ENCODE data around the gene DOCK6. TPM values are rescaled to one million over a fixed set of nuclear protein-coding genes. Genes with fewer than 3 reads are reported as not detected.
A peak's percentile ranks its signal among the peaks of the same experiment; 100 is the strongest.

DOCK6 gene, protein sequence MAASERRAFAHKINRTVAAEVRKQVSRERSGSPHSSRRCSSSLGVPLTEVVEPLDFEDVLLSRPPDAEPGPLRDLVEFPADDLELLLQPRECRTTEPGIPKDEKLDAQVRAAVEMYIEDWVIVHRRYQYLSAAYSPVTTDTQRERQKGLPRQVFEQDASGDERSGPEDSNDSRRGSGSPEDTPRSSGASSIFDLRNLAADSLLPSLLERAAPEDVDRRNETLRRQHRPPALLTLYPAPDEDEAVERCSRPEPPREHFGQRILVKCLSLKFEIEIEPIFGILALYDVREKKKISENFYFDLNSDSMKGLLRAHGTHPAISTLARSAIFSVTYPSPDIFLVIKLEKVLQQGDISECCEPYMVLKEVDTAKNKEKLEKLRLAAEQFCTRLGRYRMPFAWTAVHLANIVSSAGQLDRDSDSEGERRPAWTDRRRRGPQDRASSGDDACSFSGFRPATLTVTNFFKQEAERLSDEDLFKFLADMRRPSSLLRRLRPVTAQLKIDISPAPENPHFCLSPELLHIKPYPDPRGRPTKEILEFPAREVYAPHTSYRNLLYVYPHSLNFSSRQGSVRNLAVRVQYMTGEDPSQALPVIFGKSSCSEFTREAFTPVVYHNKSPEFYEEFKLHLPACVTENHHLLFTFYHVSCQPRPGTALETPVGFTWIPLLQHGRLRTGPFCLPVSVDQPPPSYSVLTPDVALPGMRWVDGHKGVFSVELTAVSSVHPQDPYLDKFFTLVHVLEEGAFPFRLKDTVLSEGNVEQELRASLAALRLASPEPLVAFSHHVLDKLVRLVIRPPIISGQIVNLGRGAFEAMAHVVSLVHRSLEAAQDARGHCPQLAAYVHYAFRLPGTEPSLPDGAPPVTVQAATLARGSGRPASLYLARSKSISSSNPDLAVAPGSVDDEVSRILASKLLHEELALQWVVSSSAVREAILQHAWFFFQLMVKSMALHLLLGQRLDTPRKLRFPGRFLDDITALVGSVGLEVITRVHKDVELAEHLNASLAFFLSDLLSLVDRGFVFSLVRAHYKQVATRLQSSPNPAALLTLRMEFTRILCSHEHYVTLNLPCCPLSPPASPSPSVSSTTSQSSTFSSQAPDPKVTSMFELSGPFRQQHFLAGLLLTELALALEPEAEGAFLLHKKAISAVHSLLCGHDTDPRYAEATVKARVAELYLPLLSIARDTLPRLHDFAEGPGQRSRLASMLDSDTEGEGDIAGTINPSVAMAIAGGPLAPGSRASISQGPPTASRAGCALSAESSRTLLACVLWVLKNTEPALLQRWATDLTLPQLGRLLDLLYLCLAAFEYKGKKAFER (N-terminal part only)
- total RNA-seq: 7.7 and 9.6 TPM in 2 replicates

- H3K27me3 Mint-ChIP-seq: peaks cover 4% of the 10 kb centered on the region
- DNase-seq: peak; percentile 37
- TF ChIP-seq, protein P1, sequence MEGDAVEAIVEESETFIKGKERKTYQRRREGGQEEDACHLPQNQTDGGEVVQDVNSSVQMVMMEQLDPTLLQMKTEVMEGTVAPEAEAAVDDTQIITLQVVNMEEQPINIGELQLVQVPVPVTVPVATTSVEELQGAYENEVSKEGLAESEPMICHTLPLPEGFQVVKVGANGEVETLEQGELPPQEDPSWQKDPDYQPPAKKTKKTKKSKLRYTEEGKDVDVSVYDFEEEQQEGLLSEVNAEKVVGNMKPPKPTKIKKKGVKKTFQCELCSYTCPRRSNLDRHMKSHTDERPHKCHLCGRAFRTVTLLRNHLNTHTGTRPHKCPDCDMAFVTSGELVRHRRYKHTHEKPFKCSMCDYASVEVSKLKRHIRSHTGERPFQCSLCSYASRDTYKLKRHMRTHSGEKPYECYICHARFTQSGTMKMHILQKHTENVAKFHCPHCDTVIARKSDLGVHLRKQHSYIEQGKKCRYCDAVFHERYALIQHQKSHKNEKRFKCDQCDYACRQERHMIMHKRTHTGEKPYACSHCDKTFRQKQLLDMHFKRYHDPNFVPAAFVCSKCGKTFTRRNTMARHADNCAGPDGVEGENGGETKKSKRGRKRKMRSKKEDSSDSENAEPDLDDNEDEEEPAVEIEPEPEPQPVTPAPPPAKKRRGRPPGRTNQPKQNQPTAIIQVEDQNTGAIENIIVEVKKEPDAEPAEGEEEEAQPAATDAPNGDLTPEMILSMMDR (IDR thresholded peaks at IDR 0.05): no peak
- ChIA-PET CTCF (no interaction called here), POLR2A (no interaction called here)
- no peaks in the 10 kb centered on the region for H3K36me3 Mint-ChIP-seq (ENCODE audit: low read depth)
- no peak within 1 kb of the TSS for H3K27ac Mint-ChIP-seq
- peak within 1 kb of the TSS; percentile 81 for H3K4me3 Mint-ChIP-seq
- peak; percentile 78 for ATAC-seq (ENCODE audit: low read depth)
- H3K4me1 Mint-ChIP-seq: peaks cover 7% of the 10 kb centered on the region
- intact Hi-C loops (cut with micrococcal nuclease): loop anchor here (2.0 kb wide), 1 partner anchor 19 kb away; no protein-coding TSS in a partner anchor
- H3K9me3 Mint-ChIP-seq: no peaks in the 10 kb centered on the region
Measured at GRCh38 chr19:11261971-11262839, at the start of gene DOCK6. DOCK6 (minus strand) TSS chr19:11262524; CDS start chr19:11262440, 84 bp downstream.

DNA sequence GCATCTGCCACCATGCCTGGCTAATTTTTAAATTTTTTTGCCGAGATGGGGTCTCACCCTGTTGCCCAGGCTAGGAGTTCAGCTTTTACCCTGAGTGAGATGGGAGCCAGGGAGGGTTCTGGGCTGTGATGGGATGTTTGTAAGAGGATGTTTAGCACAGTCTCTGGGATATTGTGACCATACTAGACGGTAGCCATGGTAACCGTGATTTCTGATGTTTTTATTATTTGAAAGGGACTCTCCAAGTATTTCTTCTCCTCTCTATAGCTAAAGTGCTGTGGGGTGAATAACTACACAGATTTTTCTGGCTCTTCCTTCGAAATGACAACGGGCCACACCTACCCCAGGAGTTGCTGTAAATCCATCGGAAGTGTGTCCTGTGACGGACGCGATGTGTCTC is 44.0 kb upstream of the DOCK6 start:
- CTCF ChIA-PET: no interaction called here
- H3K36me3 Mint-ChIP-seq (ENCODE audit: low read depth): no peaks in the 10 kb centered on the region
- intact Hi-C loops (cut with micrococcal nuclease): no loop called here
- TF ChIP-seq, protein P1 (IDR thresholded peaks at IDR 0.05): no peak
- H3K9me3 Mint-ChIP-seq: no peaks in the 10 kb centered on the region
- ATAC-seq (ENCODE audit: low read depth) (no peak), DNase-seq (no peak)
- no peak overlapping the region for H3K27ac Mint-ChIP-seq
- POLR2A ChIA-PET: no interaction called here
- peaks cover 7% of the 10 kb centered on the region for H3K27me3 Mint-ChIP-seq
- no peak overlapping the region for H3K4me3 Mint-ChIP-seq
- H3K4me1 Mint-ChIP-seq: no peaks in the 10 kb centered on the region

- ATAC-seq (ENCODE audit: low read depth): no peak
- H3K27ac Mint-ChIP-seq: no peak overlapping the region
- ChIA-PET POLR2A (no interaction called here), CTCF (interaction anchor here (1.4 kb wide), 1 partner anchor 11 kb away, joined by 3 read pairs; no protein-coding TSS in a partner anchor)
- H3K27me3 Mint-ChIP-seq: peaks cover 9% of the 10 kb centered on the region
- intact Hi-C loops (cut with micrococcal nuclease): no loop called here
- no peak for DNase-seq
- TF ChIP-seq, protein P1 (IDR thresholded peaks at IDR 0.05): no peak
- H3K4me3 Mint-ChIP-seq: no peak overlapping the region
- H3K4me1 Mint-ChIP-seq: no peaks in the 10 kb centered on the region
- no peaks in the 10 kb centered on the region for H3K9me3 Mint-ChIP-seq
- H3K36me3 Mint-ChIP-seq (ENCODE audit: low read depth): no peaks in the 10 kb centered on the region
Measured at GRCh38 chr19:11304936-11305335, 42.6 kb upstream of the DOCK6 start.

DNA sequence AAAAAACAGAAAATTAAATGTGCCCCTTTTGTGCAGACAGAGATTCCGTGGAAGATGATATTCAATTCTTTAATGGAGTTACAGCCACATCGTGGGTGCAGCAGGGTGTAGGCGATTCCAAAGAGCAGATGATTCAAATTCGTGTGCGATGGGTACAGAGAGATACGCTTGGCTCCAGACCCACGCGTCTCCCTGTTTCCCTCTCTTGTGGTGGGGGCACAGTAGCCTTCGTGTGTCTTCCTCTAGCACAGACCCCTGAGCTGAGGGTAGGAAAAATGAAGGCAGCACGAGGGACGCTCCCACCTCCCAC is 38.4 kb upstream of the DOCK6 start:
- H3K9me3 Mint-ChIP-seq: no peaks in the 10 kb centered on the region
- TF ChIP-seq, protein P1 (IDR thresholded peaks at IDR 0.05): no peak
- peaks cover 5% of the 10 kb centered on the region for H3K27me3 Mint-ChIP-seq
- no peaks in the 10 kb centered on the region for H3K36me3 Mint-ChIP-seq (ENCODE audit: low read depth)
- DNase-seq: no peak
- intact Hi-C loops (cut with micrococcal nuclease): no loop called here
- ChIA-PET CTCF (no interaction called here), POLR2A (no interaction called here)
- no peak overlapping the region for H3K4me3 Mint-ChIP-seq
- H3K27ac Mint-ChIP-seq: no peak overlapping the region
- ATAC-seq (ENCODE audit: low read depth): no peak
- no peaks in the 10 kb centered on the region for H3K4me1 Mint-ChIP-seq
